Suppressor macrophage (primary cell): Measurements from ENCODE around the gene ARAP2.

ENCODE experiments used
- DNase-seq, 4 experiments: peaks; one replicate each; pipeline ENCODE4 v3.0.0-alpha.2; 2020 to 2022

Gene ARAP2

GRCh38 chr4:36256398-36256891 lies 12.1 kb upstream of the ARAP2 start:
- peak in 3 of 4 experiments; percentile 42 to 48 (median 44) for DNase-seq

- peak; percentile 47 to 85 (median 67) for DNase-seq
Observed at GRCh38 chr4:36255577-36255976, 11.3 kb upstream of the ARAP2 start.

- peak in 3 of 4 experiments; percentile 60 to 71 (median 61) for DNase-seq
Observed at GRCh38 chr4:36254371-36254770, 10.1 kb upstream of the ARAP2 start.

GRCh38 chr4:36251983-36252382 lies 7.7 kb upstream of the ARAP2 start:
- DNase-seq: no peak

GRCh38 chr4:36249610-36250009 lies 5.3 kb upstream of the ARAP2 start:
- DNase-seq: no peak

GRCh38 chr4:36243355-36244256 lies 708 bp downstream of the ARAP2 start:
- peak; percentile 79 to 89 (median 87) for DNase-seq

- DNase-seq: peak in 2 of 4 experiments; percentile 11 to 19
Observed at GRCh38 chr4:36242629-36243354, 1.5 kb downstream of the ARAP2 start.

- peak in 2 of 4 experiments; percentile 54 to 64 for DNase-seq
Observed at GRCh38 chr4:36241771-36242170, 2.5 kb downstream of the ARAP2 start.

- DNase-seq: no peak
Observed at GRCh38 chr4:36237366-36238313, 6.7 kb downstream of the ARAP2 start.

GRCh38 chr4:36236159-36236558 lies 8.2 kb downstream of the ARAP2 start:
- DNase-seq: no peak

GRCh38 chr4:36235306-36235705 lies 9.0 kb downstream of the ARAP2 start:
- no peak for DNase-seq

GRCh38 chr4:36233567-36234266 lies 10.6 kb downstream of the ARAP2 start:
- no peak for DNase-seq

GRCh38 chr4:36230534-36230933 lies 13.8 kb downstream of the ARAP2 start:
- no peak for DNase-seq

- no peak for DNase-seq
Observed at GRCh38 chr4:36227913-36228312, 16.4 kb downstream of the ARAP2 start.

- DNase-seq: no peak
Observed at GRCh38 chr4:36226430-36227227, 17.7 kb downstream of the ARAP2 start.

- DNase-seq: no peak
Observed at GRCh38 chr4:36224972-36225903, 19.1 kb downstream of the ARAP2 start.

GRCh38 chr4:36222702-36223101 lies 21.6 kb downstream of the ARAP2 start:
- peak in 1 of 4 experiments; percentile 19 for DNase-seq

GRCh38 chr4:36220776-36221175 lies 23.5 kb downstream of the ARAP2 start:
- no peak for DNase-seq

- peak; percentile 15 to 61 (median 33) for DNase-seq
Observed at GRCh38 chr4:36218121-36218520, 26.2 kb downstream of the ARAP2 start.

- DNase-seq: no peak
Observed at GRCh38 chr4:36215627-36216026, 28.7 kb downstream of the ARAP2 start.
